IPS-NIHi7 (cell line): ENCODE results near the gene ELAVL1.
A peak's percentile ranks its signal among the peaks of the same experiment; 100 is the strongest.
"Not testable (repeated sequence)": the region's sequence is repeated elsewhere in the genome, so short reads cannot be mapped to it uniquely, and the experiment has no call there.

Experiments used
- DNase-seq: peaks from one replicate; pipeline ENCODE4 v3.0.0; 2012; ENCODE audit warnings: mixed read lengths; ENCODE audit errors: extremely low spot score

ELAVL1 gene

GRCh38 chr19:7968796-7969554 is 36.5 kb downstream of the ELAVL1 start:
- DNase-seq, result no peak

GRCh38 chr19:7968008-7968795 is 37.2 kb downstream of the ELAVL1 start:
- no peak for DNase-seq

GRCh38 chr19:7965921-7966665 is 39.3 kb downstream of the ELAVL1 start:
- DNase-seq, result no peak

GRCh38 chr19:7965259-7965841 is 40.1 kb downstream of the ELAVL1 start:
- DNase-seq, result no peak

- DNase-seq, result no peak
Measured at GRCh38 chr19:7963566-7963965, 41.9 kb downstream of the ELAVL1 start.

- DNase-seq, result no peak
Measured at GRCh38 chr19:7962644-7963268, 42.7 kb downstream of the ELAVL1 start.

GRCh38 chr19:7961920-7962626 is 43.4 kb downstream of the ELAVL1 start:
- no peak for DNase-seq

GRCh38 chr19:7961082-7961481 is 44.4 kb downstream of the ELAVL1 start:
- not testable (repeated sequence) for DNase-seq

GRCh38 chr19:7959211-7959610 is 46.2 kb downstream of the ELAVL1 start:
- no peak for DNase-seq

- DNase-seq, result no peak
Measured at GRCh38 chr19:7955696-7956095, 49.7 kb downstream of the ELAVL1 start.

GRCh38 chr19:7953576-7953975 is 51.9 kb downstream of the ELAVL1 start:
- DNase-seq, result no peak

GRCh38 chr19:7953060-7953459 is 52.4 kb downstream of the ELAVL1 start:
- no peak for DNase-seq

- DNase-seq, result no peak
Measured at GRCh38 chr19:7947939-7948338, 57.5 kb downstream of the ELAVL1 start.

GRCh38 chr19:7944177-7944761 is 61.2 kb downstream of the ELAVL1 start:
- DNase-seq, result peak; percentile 82

GRCh38 chr19:7943444-7944176 is 61.8 kb downstream of the ELAVL1 start, which contains the start of gene TIMM44:
TIMM44 (minus strand) TSS chr19:7943666; CDS start chr19:7943651, 15 bp downstream.
- DNase-seq, result peak; percentile 99

- DNase-seq, result no peak
Measured at GRCh38 chr19:7942981-7943443, 62.4 kb downstream of the ELAVL1 start.

- no peak for DNase-seq
Measured at GRCh38 chr19:7941895-7942596, 63.4 kb downstream of the ELAVL1 start.

GRCh38 chr19:7940841-7941240 is 64.6 kb downstream of the ELAVL1 start:
- DNase-seq, result no peak

- no peak for DNase-seq
Measured at GRCh38 chr19:7934766-7935165, 70.7 kb downstream of the ELAVL1 start.
